ENCODE results near the gene PXK.
A peak's percentile ranks its signal among the peaks of the same experiment; 100 is the strongest.
"Not testable (repeated sequence)": the region's sequence is repeated elsewhere in the genome, so short reads cannot be mapped to it uniquely, and the experiment has no call there.

The PXK gene

GRCh38 chr3:58434168-58434504 is 101.4 kb downstream of the PXK start:
- no peaks in the 10 kb centered on the region for H3K27me3 Mint-ChIP-seq
- H3K27ac Mint-ChIP-seq: peak overlapping the region; percentile 93
- H3K9me3 Mint-ChIP-seq: no peaks in the 10 kb centered on the region
- H3K4me1 Mint-ChIP-seq: peaks cover 16% of the 10 kb centered on the region
- no peak for DNase-seq (ENCODE audit: low spot score in 2 of 2)
- peaks cover 3% of the 10 kb centered on the region for H3K36me3 Mint-ChIP-seq
- ATAC-seq (ENCODE audit: low read depth): no peak
- peak overlapping the region; percentile 91 for H3K4me3 Mint-ChIP-seq

DNA sequence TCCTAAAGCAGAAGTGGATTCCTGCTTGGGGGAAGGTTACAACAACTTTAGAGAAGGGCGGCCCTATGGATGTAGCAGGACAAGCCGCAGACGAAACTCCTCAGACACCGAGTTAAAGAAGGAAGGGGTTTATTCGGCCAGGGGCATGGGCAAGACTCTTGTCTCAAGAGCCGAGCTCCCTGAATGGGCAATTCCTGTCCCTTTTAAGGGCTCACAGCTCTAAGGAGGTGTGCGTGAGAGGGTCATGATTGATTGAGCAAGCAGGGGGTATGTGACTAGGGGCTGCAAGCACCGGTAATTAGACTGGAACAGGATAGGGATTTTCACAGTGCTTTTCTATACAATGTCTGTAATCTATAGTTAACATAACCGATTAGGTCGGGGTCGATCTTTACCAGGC is 101.8 kb downstream of the PXK start:
- Mint-ChIP-seq H3K9me3 (no peaks in the 10 kb centered on the region), H3K4me1 (peaks cover 16% of the 10 kb centered on the region), H3K27me3 (no peaks in the 10 kb centered on the region), H3K27ac (peak overlapping the region; percentile 93), H3K4me3 (peak overlapping the region; percentile 91), H3K36me3 (peaks cover 3% of the 10 kb centered on the region)
- DNase-seq (ENCODE audit: low spot score in 2 of 2) (no peak), ATAC-seq (ENCODE audit: low read depth) (no peak)

DNA sequence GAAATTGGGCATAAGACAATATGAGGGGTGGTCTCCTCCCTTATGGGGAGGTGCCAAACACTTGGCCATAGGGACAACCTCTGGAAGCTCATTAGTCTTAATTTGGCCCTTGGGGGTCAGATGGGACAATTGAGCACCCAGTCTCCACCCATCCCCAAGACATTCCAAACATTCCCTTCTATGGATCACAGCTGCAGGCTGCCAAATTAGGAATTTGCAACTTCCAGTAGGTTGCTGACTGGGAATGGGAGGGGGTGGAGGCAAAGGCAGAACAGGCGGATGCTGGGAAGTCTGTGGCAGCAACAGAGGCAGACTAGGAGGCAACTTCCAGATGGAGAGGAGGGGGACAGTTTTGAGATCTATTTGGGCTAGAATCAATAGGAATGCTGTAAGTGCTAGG is 102.3 kb downstream of the PXK start:
- DNase-seq (ENCODE audit: low spot score in 2 of 2) (no peak), ATAC-seq (ENCODE audit: low read depth) (no peak)
- H3K9me3 Mint-ChIP-seq: no peaks in the 10 kb centered on the region
- H3K4me1 Mint-ChIP-seq: peaks cover 16% of the 10 kb centered on the region
- H3K36me3 Mint-ChIP-seq: peaks cover 3% of the 10 kb centered on the region
- H3K27ac Mint-ChIP-seq: no peak overlapping the region
- no peaks in the 10 kb centered on the region for H3K27me3 Mint-ChIP-seq
- no peak overlapping the region for H3K4me3 Mint-ChIP-seq

GRCh38 chr3:58437276-58437675 is 104.6 kb downstream of the PXK start:
- peaks cover 11% of the 10 kb centered on the region for H3K4me1 Mint-ChIP-seq
- not testable (repeated sequence) for H3K4me3 Mint-ChIP-seq; H3K27me3 Mint-ChIP-seq; ATAC-seq (ENCODE audit: low read depth); H3K27ac Mint-ChIP-seq; DNase-seq (ENCODE audit: low spot score in 2 of 2); H3K9me3 Mint-ChIP-seq; H3K36me3 Mint-ChIP-seq

GRCh38 chr3:58440996-58441355 is 108.3 kb downstream of the PXK start:
- H3K27me3 Mint-ChIP-seq; H3K4me1 Mint-ChIP-seq; H3K27ac Mint-ChIP-seq; H3K9me3 Mint-ChIP-seq; H3K4me3 Mint-ChIP-seq; H3K36me3 Mint-ChIP-seq; DNase-seq (ENCODE audit: low spot score in 2 of 2); ATAC-seq (ENCODE audit: low read depth): not testable (repeated sequence)

DNA sequence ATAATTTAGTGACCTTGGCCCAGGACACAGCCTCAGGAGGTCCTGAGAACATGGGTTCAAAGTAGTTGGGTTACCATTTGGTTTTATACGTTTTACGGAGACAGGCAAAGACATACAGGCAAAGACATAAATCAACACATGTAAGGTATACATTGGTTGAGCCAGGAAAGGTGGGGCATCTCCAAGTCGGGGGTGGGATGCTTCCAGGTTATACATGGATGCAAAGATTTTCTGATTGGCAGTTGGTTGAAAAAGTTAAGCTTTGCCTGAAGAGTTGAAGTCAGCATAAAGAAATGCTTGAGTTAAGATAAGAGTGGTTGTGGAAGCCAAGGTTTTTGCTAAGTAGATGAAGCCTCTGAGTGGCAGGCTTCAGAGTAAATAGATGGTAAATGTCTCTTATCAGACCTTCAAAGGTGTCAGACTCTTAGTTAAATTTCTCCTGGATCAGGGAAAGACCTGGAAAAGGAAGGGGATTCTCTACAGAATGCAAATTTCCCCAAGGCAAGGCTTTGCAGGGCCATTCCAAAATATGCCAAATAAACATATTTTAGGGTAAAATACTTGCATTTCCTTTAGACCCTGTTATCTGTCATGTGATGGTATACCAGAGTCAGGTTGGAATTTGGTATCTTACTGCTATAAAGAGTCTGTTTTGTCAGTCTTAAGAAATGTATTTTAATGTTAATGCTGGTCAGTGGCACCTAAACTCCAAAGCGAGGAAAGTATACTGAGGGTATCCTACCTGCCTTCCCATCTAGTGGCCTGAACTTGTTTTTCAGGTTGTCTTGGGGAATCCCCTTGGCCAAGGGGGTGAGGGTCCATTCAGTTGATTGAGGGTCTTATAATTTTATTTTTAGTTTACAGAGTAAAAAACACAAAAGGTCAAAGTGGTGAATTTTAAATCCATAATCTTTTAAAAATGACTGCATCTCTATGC is 109.1 kb downstream of the PXK start:
- H3K27me3 Mint-ChIP-seq: no peaks in the 10 kb centered on the region

GRCh38 chr3:58452176-58452575 is 119.5 kb downstream of the PXK start:
- DNase-seq (ENCODE audit: low spot score in 2 of 2) (no peak), ATAC-seq (ENCODE audit: low read depth) (no peak)
- no peak overlapping the region for H3K4me3 Mint-ChIP-seq
- H3K27ac Mint-ChIP-seq: no peak overlapping the region
- H3K9me3 Mint-ChIP-seq: peaks cover 12% of the 10 kb centered on the region
- peaks cover 14% of the 10 kb centered on the region for H3K36me3 Mint-ChIP-seq
- H3K27me3 Mint-ChIP-seq: no peaks in the 10 kb centered on the region
- no peaks in the 10 kb centered on the region for H3K4me1 Mint-ChIP-seq

More for the DNA sequence above, 109.1 kb downstream of the PXK start:
- Mint-ChIP-seq H3K27ac (no peak overlapping the region), H3K36me3 (no peaks in the 10 kb centered on the region), H3K9me3 (no peaks in the 10 kb centered on the region), H3K4me3 (no peak overlapping the region), H3K4me1 (no peaks in the 10 kb centered on the region)
- DNase-seq (ENCODE audit: low spot score in 2 of 2) (no peak), ATAC-seq (ENCODE audit: low read depth) (no peak)

GRCh38 chr3:58459160-58459559 is 126.5 kb downstream of the PXK start:
- Mint-ChIP-seq H3K9me3 (peaks cover 6% of the 10 kb centered on the region), H3K4me3 (no peak overlapping the region), H3K4me1 (peaks cover 5% of the 10 kb centered on the region), H3K36me3 (peaks cover 10% of the 10 kb centered on the region), H3K27me3 (no peaks in the 10 kb centered on the region), H3K27ac (no peak overlapping the region)
- ATAC-seq (ENCODE audit: low read depth): no peak
- DNase-seq (ENCODE audit: low spot score in 2 of 2): no peak

GRCh38 chr3:58462829-58463180 is 130.1 kb downstream of the PXK start:
- Mint-ChIP-seq H3K4me3 (peak overlapping the region; percentile 32), H3K9me3 (no peaks in the 10 kb centered on the region), H3K4me1 (peaks cover 5% of the 10 kb centered on the region), H3K36me3 (no peaks in the 10 kb centered on the region), H3K27ac (no peak overlapping the region), H3K27me3 (no peaks in the 10 kb centered on the region)
- no peak for DNase-seq (ENCODE audit: low spot score in 2 of 2)
- ATAC-seq (ENCODE audit: low read depth): no peak

DNA sequence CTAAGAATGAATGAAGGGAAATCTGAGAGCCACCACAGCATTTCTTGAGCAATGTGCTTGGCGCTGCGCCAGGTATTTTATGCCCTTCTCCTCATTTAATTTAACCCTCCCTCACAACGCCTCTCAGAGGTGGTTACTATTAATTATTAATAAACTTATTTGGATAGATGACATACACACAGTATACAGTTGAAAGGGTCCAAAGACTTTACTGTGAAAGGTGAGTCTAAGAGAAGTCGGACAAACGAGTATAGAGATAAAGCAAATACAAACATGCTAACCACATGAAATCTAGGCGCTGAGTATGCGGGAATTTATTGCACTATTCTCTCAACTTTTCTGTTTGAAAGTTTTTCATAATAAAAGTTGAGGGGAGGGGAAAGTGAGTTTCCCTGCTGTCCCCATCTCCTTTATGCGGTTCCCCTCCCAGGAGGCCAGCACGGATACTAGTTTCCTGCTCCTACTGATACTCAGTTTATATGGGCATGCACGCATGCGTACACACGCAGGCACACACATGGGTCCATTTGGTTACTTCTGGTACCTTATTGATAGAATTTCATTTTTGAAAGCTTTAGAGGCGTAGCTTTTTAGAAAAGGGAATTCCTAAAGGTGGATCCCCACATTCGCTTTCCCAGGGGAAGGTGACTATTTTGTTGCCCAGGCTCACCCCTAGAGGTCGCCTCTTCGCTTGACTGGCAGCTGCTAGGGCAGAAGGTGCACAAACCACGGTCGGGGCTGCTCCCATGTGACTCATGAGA is 130.7 kb downstream of the PXK start:
- H3K4me1 Mint-ChIP-seq: peaks cover 5% of the 10 kb centered on the region
- peak; percentile 95 for ATAC-seq (ENCODE audit: low read depth)
- DNase-seq (ENCODE audit: low spot score in 2 of 2): peak; percentile 54 to 56
- H3K36me3 Mint-ChIP-seq: no peaks in the 10 kb centered on the region
- no peaks in the 10 kb centered on the region for H3K9me3 Mint-ChIP-seq
- peak overlapping the region; percentile 32 for H3K4me3 Mint-ChIP-seq
- H3K27ac Mint-ChIP-seq: no peak overlapping the region
- no peaks in the 10 kb centered on the region for H3K27me3 Mint-ChIP-seq

DNA sequence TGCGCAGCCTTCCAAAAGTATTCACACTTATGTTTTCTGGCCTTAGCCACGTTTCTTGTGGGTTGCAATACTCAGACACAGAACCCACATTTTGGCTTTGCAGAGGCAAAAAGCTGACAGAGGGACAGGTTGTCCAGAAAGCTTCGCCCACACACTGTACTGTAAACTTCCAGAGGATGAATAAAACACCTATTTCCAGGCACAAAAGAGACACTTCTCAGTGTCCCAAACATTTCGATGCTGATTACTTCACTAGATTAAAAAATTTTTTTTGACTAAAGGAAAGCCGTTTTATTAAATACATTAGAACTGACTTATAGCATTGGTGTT is 131.2 kb downstream of the PXK start:
- Mint-ChIP-seq H3K27ac (no peak overlapping the region), H3K4me3 (peak overlapping the region; percentile 27), H3K27me3 (no peaks in the 10 kb centered on the region), H3K4me1 (peaks cover 5% of the 10 kb centered on the region), H3K36me3 (no peaks in the 10 kb centered on the region), H3K9me3 (no peaks in the 10 kb centered on the region)
- no peak for ATAC-seq (ENCODE audit: low read depth)
- DNase-seq (ENCODE audit: low spot score in 2 of 2): no peak

DNA sequence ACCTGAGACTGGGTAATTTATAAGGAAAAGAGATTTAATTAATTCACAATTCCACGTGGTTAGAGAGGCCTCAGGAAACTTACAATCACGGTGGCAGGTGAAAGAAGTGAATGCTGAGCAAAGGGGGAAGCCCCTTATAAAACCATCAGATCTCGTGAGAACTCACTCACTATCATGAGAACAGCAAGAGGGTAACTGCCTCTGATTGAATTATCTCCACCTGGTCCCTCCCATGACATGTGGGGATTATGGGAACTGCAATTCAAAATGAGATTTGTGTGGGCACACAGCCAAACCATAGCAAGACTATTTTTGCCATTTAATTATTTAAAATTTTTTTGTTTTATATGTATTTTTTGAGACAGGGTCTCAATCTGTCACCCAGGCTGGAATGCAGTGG is 132.2 kb downstream of the PXK start:
- Mint-ChIP-seq H3K4me1 (peaks cover 5% of the 10 kb centered on the region), H3K27me3 (no peaks in the 10 kb centered on the region), H3K9me3 (no peaks in the 10 kb centered on the region), H3K27ac (no peak overlapping the region), H3K36me3 (no peaks in the 10 kb centered on the region), H3K4me3 (no peak overlapping the region)
- ATAC-seq (ENCODE audit: low read depth) (peak; percentile 54), DNase-seq (ENCODE audit: low spot score in 2 of 2) (no peak)

GRCh38 chr3:58466899-58467563 is 134.3 kb downstream of the PXK start:
- ATAC-seq (ENCODE audit: low read depth) (no peak), DNase-seq (ENCODE audit: low spot score in 2 of 2) (no peak)
- Mint-ChIP-seq H3K36me3 (no peaks in the 10 kb centered on the region), H3K4me1 (peaks cover 6% of the 10 kb centered on the region), H3K9me3 (no peaks in the 10 kb centered on the region), H3K27ac (no peak overlapping the region), H3K27me3 (no peaks in the 10 kb centered on the region), H3K4me3 (no peak overlapping the region)

- Mint-ChIP-seq H3K4me1 (peaks cover 3% of the 10 kb centered on the region), H3K36me3 (no peaks in the 10 kb centered on the region), H3K27me3 (no peaks in the 10 kb centered on the region), H3K27ac (no peak overlapping the region), H3K9me3 (no peaks in the 10 kb centered on the region), H3K4me3 (no peak overlapping the region)
- ATAC-seq (ENCODE audit: low read depth) (no peak), DNase-seq (ENCODE audit: low spot score in 2 of 2) (no peak)
Observed at GRCh38 chr3:58469096-58469495, 136.4 kb downstream of the PXK start.
